T1000 (cell line): ENCODE measurements around the gene SPSB4.
"Not testable (repeated sequence)": the region's sequence is repeated elsewhere in the genome, so short reads cannot be mapped to it uniquely, and the experiment has no call there.

ENCODE experiments used
- DNase-seq: peaks from one replicate; lab custom pipeline; 2025; ENCODE audit warnings: mixed read lengths; lab: John Stamatoyannopoulos, UW

The SPSB4 gene

DNA sequence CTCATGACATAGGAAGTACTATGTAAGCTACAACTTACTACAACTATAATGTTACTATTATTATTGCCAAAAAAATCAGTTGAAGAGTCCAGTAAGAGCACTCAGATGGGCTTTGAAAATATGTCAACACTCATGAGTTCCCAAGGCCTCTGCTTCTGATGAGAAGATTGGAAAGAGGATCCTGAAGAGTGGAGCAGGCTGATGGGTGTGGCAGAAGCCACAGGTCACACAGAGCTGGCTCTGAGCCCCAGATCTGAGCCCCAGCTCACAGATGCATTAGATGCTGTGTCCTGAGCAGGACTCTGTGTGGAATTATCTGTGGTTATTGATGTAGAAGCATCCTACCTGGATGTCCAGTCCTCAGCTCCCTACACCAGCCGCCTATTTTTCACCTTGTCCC is 65.6 kb downstream of the SPSB4 start:
- DNase-seq: no peak

DNA sequence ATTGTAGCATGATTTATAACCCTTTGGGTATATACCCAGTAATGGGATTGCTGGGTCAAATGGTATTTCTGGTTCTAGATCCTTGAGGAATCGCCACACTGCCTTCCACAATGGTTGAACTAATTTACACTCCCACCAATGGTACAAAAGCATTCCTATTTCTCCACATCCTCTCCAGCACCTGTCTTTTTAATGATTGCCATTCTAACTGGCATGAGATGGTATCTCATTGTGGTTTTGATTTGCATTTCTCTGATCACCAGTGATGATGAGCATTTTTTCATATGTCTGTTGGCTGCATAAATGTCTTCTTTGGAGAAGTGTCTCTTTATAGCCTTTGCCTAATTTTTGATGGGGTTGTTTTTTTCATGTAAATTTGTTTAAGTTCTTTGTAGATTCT is 66.8 kb downstream of the SPSB4 start:
- DNase-seq: not testable (repeated sequence)

DNA sequence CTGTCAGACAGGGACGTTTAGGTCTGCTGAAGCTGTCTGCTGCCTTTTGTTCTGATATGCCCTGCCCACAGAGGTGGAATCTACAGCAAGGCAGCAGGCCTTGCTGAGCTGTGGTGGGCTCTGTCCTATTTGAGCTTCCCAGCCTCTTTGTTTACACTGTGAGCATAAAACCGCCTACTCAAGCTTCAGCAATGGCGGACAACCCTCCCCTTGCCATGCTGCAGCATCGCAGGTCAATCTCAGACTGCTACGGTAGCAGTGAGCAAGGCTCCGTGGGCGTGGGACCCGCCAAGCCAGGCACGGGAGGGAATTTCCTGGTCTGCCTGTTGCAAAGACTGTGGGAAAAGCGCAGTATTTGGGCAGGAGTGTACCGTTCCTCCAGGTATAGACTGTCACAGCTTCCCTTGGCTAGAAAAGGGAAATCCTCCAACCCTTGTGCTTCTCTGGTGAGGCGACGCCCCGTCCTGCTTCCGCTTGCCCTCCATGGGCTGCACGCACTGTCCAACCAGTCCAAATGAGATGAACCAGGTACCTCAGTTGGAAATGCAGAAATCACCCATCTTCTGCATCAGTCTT is 71.4 kb downstream of the SPSB4 start:
- no peak for DNase-seq

DNA sequence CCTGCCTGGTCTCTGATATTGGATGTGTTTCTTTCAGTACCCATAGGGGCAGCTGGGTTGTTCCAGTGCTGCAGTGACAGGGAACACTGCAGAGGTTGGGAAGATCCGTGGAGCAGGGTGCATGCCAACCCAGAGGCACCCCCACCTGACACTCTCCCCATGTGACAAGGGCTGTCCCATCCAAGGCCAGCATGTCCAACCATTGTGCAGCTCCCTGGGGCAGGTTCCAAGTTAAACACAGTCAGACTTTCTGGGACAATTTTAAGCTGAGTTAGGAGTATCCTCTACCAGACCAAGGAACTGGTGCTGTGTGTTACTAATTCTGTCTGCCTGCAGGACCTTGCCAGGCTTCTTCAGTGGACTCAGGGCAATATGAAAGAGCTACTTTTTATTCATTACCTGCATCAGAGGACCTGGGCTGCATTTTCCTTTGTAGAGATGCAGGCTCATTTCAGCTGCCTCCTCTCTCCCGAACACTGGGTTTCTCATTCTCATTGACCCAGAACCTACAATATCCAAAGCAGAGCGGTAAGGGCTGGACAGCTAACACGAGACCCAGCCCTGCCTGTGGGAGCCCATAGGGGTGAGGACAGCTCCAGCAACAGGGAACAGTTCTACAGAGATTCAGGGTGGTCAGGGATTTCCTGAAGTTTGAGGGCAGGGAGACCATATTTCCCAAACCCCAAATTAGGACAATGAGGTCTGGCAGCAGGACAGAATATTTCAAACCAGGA is 72.7 kb downstream of the SPSB4 start:
- DNase-seq: no peak

DNA sequence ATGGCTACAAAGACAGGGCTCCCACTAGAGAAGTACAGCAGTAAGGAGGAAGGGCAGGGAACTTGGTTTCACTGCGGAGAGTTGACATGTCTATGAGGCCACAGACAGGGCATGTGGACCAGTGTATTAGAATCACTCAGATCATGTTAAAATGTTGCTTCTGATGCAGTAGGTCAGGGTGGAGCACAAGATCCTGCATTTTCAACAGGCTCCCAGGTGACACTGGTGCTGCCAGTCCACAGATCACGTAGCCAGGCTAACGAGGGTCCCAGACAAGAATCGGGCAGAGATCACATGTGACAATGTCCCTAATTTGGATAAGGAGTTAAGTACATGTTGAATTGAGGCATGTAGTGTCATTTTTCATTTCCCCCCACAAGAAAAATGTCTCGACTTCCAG is 73.6 kb downstream of the SPSB4 start:
- DNase-seq: no peak

DNA sequence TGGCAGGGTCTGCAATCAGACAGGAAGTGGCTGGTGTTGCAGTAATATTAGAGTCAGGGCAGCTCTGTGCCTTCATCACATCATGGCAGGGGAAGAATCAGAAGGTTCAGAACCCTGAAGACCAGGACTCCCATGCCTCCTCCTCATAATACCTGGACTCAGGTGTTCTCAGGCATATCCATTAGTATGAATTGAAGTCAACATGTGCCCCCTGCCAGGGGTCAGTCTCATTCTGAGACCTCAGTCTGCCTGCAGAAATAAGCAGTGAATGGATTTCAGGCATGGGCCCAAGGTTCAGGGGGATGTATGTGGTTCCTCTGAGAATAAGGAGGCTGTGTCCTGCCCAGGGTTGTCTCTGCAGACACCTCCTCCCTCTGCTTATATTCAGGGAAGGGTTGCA is 74.2 kb downstream of the SPSB4 start:
- no peak for DNase-seq

DNA sequence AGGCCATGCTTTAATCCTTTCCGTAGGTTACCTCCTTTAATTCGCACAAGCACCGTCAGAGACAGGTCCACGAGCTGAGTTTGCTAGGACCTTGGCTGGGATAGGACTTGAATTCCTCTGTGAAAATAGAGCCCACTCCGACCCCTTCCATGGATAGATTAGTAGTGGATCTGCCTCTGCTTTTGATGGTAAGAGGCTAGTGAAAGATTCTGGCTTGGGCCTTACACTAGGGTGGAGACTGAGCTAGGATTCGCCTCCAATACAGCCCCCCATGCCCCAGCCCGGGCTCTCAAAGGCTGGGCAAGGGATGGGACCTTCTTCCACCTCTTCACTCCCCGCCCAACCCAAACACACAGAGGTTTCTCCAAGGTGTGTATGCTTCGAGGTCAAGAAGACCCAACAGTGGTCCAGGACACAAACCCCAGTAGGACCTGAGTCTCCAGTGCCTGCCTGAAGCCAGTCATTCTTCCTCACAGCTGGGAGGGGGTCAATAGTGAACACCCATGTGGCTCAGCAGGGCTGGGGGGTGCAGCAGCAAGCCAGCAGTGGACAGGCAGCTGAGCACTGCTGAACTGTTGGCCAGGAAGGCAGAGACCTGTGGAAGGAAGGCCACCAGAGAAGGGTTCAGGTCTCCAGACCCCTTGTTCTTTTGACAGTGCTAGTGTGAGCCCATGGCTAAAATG is 75.7 kb downstream of the SPSB4 start:
- no peak for DNase-seq

DNA sequence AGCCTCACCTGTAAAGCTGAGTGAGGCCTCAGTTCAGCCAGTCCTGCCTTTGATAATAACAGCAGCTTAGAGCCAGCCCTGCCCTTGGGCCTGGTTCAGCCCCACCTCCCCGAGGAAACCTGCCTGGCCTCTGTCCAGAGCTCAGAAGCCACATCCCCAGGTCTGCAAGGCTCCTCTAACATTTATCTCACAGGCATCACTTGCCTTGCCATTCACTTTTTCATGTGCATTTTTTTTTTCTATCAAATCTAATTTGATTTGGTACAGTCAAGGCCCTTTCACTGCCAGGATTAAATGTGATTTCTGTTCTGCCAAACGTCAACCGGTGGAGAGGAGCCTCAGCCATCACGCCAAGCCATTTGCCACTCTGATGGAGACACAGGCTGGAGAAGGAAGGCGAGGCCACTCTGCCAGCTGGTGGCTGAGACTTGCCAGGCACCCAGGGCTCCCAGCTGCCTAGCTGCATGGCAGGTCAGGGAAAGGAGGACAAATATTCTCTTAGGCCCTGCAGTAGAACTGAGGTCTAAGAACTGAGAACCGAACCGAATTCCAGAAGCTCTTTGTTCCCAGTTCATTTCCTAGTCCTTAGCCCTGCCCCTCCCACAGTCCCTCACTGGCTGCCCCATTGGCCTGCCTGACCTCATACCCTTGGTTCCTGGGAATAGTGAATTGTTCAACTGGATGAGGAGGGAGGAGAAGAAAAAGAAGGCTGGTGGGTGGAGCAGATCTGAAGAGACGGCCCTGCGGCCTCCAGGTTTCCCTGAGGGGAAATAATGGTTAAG is 76.4 kb downstream of the SPSB4 start:
- DNase-seq: no peak

DNA sequence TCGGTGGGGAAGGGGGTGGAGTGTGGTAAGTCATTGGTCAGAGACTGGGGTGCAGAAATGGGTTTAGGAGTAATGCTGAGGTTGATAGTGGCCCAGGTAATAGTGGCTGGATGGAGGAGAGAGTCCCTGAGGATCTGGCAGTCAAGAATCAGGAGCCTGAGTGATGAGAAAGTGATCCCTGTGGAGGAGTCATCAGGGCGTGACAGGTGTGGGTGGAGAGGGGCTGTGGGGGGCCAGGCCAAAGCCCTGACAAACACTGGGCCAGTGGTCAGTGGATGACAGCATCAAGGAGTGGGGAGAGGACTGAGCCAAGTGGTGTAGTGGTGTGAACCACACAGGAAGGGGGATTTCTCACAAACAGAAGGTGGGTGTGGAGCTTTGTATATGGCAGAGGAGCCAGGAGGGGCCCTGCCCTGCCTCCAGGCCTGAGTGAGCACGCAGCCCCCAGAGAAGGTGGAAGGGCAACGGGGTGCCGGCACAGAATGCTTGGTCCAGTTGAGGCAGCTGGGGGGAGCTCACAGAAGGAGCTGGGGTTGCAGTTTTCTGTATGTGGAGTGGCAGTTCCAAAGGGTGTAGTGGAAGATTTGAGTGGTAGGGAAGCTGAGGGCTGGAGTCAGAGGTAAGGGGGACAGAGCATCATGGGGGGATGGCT is 77.1 kb downstream of the SPSB4 start:
- no peak for DNase-seq

DNA sequence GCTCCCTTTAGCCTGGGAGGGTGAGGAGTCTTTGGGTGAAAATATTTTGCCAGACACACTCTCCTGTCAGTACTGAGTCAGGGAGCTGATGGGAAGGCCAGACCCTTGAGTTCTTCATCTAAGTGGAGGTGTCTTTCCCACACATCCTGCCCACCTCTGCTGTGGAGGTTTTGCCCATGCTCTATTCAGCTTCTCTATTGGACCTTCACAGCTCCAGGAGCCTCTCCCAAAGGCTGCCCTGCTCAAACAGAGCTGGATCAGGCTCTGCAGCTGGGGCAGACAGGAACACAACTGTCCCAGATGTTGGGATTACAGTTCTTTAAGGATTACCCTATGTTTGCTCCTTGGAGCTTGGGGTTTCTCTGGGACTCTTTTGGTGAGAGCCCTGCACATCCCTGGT is 77.9 kb downstream of the SPSB4 start:
- DNase-seq: no peak

DNA sequence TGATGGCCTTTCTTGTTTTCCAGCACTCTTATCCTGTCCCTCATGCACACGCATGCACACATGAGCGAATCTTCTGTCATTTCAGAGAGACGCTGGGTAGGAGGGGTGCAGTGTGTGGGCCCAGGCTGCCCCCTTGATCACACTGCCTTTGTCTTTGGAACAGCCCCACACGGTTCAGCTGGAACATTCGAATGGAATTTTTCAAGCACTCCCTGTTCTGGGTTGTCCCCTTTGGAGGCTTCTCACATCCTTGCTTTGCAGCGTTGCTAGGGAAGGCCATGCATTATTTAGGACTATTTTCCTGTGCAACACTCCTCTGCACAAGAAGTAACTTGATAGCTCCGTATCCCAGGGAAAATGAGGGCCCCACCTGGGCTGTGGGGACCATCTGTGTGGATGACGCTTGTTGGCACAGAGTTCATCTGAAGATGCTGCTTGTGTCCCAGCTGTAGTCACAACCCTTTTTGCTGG is 78.4 kb downstream of the SPSB4 start:
- no peak for DNase-seq

DNA sequence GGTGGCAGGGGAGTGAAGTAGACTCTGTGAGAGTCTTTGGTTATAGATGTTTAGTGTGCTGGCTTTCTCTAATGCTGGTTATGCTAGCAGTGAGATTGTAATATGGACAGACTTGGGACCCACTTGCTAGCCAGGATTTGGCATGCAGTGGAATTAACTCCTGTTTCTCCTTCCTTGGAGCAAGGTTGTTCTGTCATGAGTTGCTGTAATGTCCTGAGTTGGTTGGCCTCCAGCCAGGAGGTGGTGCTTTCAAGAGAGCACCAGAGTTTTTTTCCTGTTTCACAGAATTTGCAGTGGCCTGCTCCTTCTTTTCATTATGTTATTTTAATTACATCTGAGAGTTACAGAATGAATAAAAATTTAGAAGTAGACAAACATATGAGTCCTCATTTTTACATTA is 92.4 kb downstream of the SPSB4 start:
- DNase-seq: no peak

DNA sequence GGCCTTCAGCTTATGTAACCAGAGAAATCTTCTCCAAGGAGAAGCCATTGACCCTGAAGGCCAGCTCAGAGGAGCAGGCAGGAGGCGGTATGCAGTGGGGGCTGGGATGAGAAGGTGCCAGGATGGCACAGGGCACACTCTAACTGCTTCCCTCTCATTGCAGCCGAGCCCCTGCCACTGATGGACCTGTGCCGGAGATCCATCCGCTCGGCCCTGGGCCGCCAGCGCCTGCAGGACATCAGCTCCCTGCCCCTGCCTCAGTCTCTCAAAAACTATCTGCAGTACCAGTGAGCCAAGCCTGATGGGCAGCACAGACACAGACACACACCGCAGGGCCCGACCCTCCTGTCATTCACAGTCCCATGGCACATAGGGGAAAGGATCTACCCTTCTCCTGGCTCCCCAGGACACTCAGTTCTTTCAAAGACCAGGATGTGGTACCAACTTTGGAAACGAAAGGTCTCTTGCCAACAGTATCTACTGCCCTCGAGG is 95.9 kb downstream of the SPSB4 start:
- DNase-seq: no peak

DNA sequence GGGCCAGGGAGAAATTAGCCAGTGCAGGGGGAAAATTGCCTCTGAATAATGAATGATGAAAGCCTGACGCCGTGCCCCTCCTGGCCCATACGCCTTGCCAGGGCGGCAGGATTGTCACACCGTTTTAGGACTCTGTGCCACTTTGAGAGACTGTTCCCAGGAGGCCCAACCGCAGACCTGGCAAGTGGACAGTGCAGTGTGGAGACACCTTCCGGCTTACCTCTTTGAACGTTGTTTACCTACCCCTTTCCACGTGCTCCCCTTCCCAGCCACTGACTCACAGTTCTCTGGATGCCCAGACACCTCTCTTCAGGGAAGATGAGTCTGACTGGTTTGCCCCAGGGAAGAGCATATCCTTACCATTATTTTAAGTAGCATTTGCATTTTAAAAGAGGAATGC is 96.5 kb downstream of the SPSB4 start:
- DNase-seq: no peak

DNA sequence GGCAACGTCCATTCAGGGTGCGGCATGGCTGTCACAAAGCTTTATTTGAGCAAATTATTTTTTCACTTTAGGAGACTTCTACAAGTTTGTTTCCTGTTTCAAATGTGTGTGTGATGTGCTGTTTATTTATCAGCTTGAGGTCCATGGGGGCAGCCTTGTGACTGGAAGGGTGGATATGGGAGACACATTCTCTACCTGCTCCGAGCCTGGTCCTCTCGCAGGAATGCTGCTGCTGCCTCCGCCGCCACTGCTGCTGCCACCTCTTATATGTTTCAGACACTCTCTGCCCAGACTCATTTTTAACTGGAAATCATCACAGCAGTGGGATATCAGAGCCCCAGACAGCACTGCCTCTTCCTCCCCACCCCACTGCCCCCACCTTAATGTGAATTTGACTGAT is 97.0 kb downstream of the SPSB4 start:
- no peak for DNase-seq

DNA sequence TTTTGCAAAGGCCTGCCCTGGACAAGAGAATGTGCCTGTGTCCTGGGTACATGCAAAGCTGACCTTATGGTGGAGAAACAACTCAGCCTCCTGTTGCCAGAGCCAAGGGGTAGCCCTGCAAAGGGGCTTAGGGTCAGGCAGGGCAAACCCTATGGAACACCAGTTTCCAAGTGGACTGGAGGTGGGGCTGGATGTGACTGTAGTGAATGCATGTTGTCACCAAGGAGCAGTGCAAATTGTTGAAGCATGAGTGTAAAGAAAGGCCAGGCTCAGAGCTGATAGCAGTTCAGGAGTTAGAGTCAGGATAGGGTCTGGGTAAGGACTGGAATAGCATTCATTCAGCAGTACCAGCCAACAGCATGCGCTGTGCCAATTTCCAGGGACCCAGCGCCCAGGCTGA is 97.6 kb downstream of the SPSB4 start:
- DNase-seq: no peak

DNA sequence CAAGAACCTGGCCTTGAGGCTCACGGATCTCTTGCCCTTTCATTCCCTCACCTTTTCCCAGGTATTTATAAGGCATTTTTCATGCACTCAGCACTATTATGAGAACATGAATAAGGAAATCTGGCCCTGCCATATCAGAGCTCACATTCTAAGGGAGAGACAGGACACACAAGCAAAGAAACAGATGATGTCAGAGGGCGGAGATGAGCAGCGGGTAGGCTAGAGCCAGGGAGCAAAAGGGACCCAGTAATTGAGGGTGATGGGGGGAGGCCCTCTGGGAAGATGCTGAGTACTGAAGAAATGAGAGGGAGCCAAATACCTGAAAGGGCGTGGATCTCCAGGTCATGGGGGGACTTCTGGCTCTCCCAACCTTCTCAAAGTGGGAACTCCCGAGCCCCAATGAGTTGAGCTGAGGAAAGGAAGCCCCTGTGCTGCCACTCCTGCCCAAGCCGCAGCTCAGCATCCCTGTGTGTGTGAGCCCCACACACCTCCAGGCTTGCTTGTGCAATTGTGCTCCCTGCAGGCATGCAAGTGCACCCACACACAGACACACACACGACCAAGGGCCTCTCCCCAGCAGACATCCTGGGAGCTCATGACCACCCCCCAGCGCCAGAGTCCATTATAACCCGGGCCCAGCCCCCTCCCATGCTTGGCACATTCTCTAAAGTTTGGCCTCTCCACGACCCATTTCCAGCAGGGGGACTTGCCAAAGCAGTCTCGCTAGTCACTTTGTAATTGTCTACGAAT is 99.1 kb downstream of the SPSB4 start:
- DNase-seq: no peak

DNA sequence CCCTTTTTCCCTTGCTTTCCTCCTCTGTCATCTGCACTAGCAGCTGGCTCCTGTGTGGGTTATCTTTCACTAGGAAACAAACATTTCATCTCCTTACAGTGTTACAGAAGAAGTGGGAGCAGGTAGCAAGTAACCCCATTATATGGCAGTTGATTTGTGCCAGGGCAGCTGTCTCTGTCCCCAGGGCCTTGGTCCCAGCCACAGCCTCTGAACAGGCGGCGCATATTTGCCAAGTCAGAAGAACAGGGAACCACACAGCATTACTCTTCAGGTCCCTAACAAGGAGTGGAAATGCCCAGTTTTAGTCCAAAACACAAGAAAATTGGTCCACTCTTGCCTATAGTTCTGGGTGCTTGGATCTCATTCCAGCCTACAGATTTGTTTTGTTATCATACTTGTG is 99.8 kb downstream of the SPSB4 start:
- no peak for DNase-seq

DNA sequence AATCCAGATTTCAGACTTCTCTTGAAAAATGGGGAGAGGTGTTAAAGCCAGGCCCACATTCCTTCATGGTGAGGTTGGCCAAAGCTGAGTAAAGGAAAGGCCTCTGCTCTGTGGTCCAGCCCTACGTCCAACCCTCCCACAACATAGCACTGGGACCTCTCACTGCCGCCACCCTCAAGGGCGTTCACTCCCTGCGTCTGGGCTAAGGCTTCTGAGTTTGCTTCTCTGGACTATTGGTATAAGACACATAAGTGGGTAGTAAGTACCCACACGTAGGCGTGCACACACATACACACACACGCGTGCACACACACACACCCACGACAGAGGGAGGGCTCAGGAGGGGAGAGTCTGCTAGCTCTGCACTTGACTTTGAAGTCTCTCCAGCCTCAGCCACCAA is 100.3 kb downstream of the SPSB4 start:
- no peak for DNase-seq

DNA sequence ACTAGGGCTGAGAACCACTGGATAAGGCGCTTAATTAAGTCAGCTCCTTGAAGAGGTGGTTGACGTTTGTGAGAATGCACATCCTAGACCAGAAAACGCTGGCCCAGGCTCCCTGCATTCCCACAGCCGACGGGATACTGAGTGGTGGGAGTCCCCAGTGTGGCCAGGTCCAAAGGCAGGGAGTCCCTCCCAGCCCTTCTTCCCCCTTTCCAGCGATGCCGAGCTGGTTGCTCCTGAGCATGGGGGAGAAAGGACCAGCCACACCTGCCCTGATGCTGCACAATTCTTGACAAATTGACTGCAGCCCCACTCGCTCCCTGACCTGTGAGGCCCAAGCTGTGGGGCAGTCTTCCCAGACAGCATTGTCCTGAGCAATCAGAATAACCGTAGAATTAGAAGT is 101.0 kb downstream of the SPSB4 start:
- DNase-seq: no peak
